Activated CD4-positive, alpha-beta memory T cell treated with anti-CD3 and anti-CD28 coated beads, Interleukin-2, amount 10 ng/mL, durations not matched to agents 7 days and 5 days (primary cell): ENCODE data around the gene AP1G2. TPM values are rescaled to one million over a fixed set of nuclear protein-coding genes. Genes with fewer than 3 reads are reported as not detected.
"Not testable (repeated sequence)": the region's sequence is repeated elsewhere in the genome, so short reads cannot be mapped to it uniquely, and the experiment has no call there.

ENCODE experiments used
- CTCF ChIA-PET: fragments of 350-600 bp; sonication (Branson Sonifier 250); formaldehyde crosslinking; loops from one replicate; lab custom pipeline; 2021; ENCODE audit warnings: antibody characterized with exemption, inconsistent platforms; lab: Charles Lee
- POLR2A ChIA-PET: fragments of 350-600 bp; sonication (Branson Sonifier 250); formaldehyde crosslinking; loops from one replicate; lab custom pipeline; 2021; ENCODE audit warnings: antibody characterized with exemption; lab: Charles Lee
- DNase-seq: peaks from one replicate; pipeline ENCODE4 v3.0.0-alpha.2; 2020
- H3K27ac Mint-ChIP-seq: one replicate; pipeline ENCODE4 v1.8.0; 2021; ENCODE audit warnings: mild to moderate bottlenecking, mixed read lengths
- H3K27me3 Mint-ChIP-seq: one replicate; pipeline ENCODE4 v1.8.0; 2021; ENCODE audit warnings: mixed read lengths
- H3K36me3 Mint-ChIP-seq: one replicate; pipeline ENCODE4 v1.8.0; 2021; ENCODE audit warnings: low read depth, mixed read lengths
- H3K4me1 Mint-ChIP-seq: one replicate; pipeline ENCODE4 v1.8.0; 2021; ENCODE audit warnings: mixed read lengths
- H3K4me3 Mint-ChIP-seq: one replicate; pipeline ENCODE4 v1.8.0; 2021; ENCODE audit warnings: mild to moderate bottlenecking, mixed read lengths
- H3K9me3 Mint-ChIP-seq: one replicate; pipeline ENCODE4 v1.8.0; 2021; ENCODE audit warnings: mixed read lengths
- total RNA-seq, 2 experiments: library from RNA; stranded (reverse); gene quantifications; one replicate each; pipeline ENCODE4 v1.2.3, GENCODE V29; 2021

The AP1G2 gene
- total RNA-seq, 2 experiments from 2014 or later: 263 to 275 TPM

- no peaks in the 10 kb centered on the region for H3K9me3 Mint-ChIP-seq
- POLR2A ChIA-PET: interaction anchor here (1.5 kb wide), 1 partner anchor 21 kb away, joined by 3 read pairs; no protein-coding TSS in a partner anchor
These were observed 21.4 kb upstream of the AP1G2 start for GRCh38 chr14:23588884-23589598.

DNA sequence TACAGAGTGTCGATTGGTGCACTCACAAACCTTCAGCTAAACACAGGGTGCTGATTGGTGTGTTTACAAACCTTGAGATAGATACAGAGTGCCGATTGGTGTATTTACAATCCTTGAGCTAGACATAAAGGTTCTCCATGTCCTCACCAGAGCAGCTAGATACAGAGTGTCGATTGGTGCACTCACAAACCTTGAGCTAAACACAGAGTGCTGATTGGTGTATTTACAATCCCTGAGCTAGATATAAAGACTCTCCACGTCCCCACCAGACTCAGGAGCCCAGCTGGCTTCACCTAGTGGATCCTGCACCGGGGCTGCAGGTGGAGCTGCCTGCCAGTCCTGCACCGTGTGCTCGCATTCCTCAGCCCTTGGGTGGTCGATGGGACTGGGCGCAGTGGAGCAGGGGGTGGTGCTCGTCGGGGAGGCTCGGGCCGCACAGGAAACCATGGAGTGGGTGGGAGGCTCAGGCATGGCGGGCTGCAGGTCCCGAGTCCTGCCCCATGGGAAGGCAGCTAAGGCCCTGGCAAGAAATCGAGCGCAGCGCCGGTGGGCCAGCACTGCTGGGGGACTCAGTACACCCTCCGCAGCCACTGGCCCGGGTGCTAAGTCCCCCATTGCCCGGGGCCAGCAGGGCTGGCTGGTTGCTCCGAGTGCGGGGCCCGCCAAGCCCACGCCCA is 17.1 kb upstream of the AP1G2 start:
- CTCF ChIA-PET, POLR2A ChIA-PET: not testable (repeated sequence)

More at GRCh38 chr14:23588884-23589598, 21.4 kb upstream of the AP1G2 start:
- H3K4me1 Mint-ChIP-seq: peaks cover 2% of the 10 kb centered on the region
- no peak overlapping the region for H3K27ac Mint-ChIP-seq
- CTCF ChIA-PET: interaction anchor here (0.6 to 3.8 kb wide), 23 partner anchors 9 to 364 kb away, joined by 3 to 64 read pairs (median 4); no protein-coding TSS in a partner anchor
- peaks cover 14% of the 10 kb centered on the region for H3K27me3 Mint-ChIP-seq
- DNase-seq: peak; percentile 81
- H3K4me3 Mint-ChIP-seq: no peak overlapping the region
- no peaks in the 10 kb centered on the region for H3K36me3 Mint-ChIP-seq

DNA sequence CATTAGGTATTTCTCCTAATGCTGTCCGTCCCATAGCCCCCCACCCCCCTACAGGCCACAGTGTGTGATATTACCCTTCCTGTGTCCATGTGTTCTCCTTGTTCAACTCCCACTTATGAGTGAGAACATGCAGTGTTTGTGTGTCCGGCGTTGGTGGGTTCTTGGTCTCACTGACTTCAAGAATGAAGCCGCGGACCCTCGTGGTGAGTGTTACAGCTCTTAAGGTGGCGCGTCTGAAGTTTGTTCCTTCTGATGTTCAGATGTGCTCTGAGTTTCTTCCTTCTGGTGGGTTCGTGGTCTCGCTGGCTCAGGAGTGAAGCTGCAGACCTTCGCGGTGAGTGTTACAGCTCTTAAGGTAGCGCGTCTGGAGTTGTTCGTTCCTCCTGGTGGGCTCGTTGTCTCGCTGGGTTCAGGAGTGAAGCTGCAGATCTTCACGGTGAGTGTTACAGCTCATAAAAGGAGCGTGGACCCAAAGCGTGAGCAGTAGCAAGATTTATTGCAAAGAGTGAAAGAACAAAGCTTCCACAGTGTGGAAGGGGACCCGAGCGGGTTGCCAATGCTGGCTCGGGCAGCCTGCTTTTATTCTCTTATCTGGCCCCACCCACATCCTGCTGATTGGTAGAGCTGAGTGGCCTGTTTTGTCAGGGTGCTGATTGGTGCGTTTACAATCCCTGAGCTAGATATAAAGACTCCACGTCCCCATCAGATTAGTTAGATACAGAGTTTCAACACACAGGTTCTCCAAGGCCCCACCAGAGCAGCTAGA is 16.4 kb upstream of the AP1G2 start:
- ChIA-PET CTCF (interaction anchor here (1.2 kb wide), 1 partner anchor 46 kb away, joined by 4 read pairs; no protein-coding TSS in a partner anchor), POLR2A (interaction anchor here (0.9 kb wide), 1 partner anchor 13 kb away, joined by 3 read pairs; no protein-coding TSS in a partner anchor)

More for the DNA sequence above, 17.1 kb upstream of the AP1G2 start:
- not testable (repeated sequence) for H3K36me3 Mint-ChIP-seq, H3K27ac Mint-ChIP-seq, H3K9me3 Mint-ChIP-seq, H3K4me1 Mint-ChIP-seq, H3K4me3 Mint-ChIP-seq, DNase-seq
- peaks cover 27% of the 10 kb centered on the region for H3K27me3 Mint-ChIP-seq

GRCh38 chr14:23582906-23583760 is 15.5 kb upstream of the AP1G2 start:
- CTCF ChIA-PET: interaction anchor here (1.2 kb wide), 1 partner anchor 47 kb away, joined by 4 read pairs; no protein-coding TSS in a partner anchor
- peaks cover 36% of the 10 kb centered on the region for H3K27me3 Mint-ChIP-seq
- POLR2A ChIA-PET: interaction anchor here (0.9 kb wide), 1 partner anchor 13 kb away, joined by 3 read pairs; no protein-coding TSS in a partner anchor

More for the DNA sequence above, 16.4 kb upstream of the AP1G2 start:
- not testable (repeated sequence) for H3K27ac Mint-ChIP-seq, DNase-seq, H3K4me1 Mint-ChIP-seq, H3K36me3 Mint-ChIP-seq, H3K4me3 Mint-ChIP-seq, H3K9me3 Mint-ChIP-seq
- H3K27me3 Mint-ChIP-seq: peaks cover 33% of the 10 kb centered on the region

DNA sequence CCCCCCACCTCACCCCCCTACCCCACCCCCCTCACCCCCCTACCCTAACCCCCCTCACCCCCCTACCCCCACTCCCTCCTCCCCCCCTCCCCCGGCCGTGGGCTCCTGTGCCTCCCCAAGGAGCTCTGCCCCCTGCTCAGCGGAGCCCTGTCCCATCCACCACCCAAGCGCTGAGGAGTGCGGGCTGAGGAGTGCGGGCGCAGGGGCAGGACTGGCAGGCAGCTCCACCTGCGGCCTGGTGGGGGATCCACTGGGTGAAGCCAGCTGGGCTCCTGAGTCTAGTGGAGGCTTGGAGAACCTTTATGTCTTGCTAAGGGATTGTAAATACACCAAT is 13.3 kb upstream of the AP1G2 start:
- Mint-ChIP-seq H3K36me3 (no peaks in the 10 kb centered on the region), H3K27ac (no peak overlapping the region), H3K4me1 (peaks cover 7% of the 10 kb centered on the region), H3K4me3 (no peak overlapping the region), H3K9me3 (no peaks in the 10 kb centered on the region), H3K27me3 (peaks cover 40% of the 10 kb centered on the region)
- ChIA-PET CTCF (no interaction called here), POLR2A (no interaction called here)
- DNase-seq: no peak

More at GRCh38 chr14:23582906-23583760, 15.5 kb upstream of the AP1G2 start:
- no peaks in the 10 kb centered on the region for H3K4me1 Mint-ChIP-seq
- no peaks in the 10 kb centered on the region for H3K36me3 Mint-ChIP-seq
- H3K9me3 Mint-ChIP-seq: no peaks in the 10 kb centered on the region
- H3K4me3 Mint-ChIP-seq: no peak overlapping the region
- no peak overlapping the region for H3K27ac Mint-ChIP-seq
- DNase-seq: no peak

DNA sequence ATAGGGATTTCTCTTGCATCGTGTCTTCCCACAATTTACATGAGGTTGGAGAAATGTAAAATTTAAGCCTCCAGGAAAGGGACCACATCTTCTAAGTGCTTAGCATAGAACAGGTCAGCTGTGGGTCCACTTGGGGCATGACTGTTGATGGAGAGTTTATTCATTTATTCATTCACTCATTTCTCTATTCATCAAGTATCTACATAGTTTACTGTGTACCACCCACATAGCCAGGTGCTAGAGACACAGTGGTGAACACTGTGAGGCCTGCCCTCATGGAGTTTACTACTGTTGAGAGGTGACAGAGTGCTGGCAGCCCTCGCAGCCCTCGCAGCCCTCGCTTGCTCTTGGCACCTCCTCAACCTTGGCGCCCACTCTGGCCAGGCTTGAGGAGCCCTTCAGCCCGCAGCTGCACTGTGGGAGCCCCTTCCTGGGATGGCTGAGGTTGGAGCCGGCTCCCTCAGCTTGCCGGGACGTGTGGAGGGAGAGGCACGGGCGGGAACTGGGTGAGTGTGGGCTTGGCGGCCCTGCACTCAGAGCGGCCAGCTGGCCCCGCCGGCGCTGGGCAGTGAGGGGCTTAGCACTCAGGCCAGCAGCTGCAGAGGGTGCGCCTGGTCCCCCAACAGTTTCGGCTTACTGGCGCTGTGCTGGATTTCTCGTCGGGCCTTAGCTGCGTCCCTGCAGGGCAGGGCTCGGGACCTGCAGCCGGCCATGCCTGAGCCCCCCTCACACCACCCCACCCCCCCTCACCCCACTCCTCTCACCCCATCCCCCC is 12.7 kb upstream of the AP1G2 start:
- peaks cover 8% of the 10 kb centered on the region for H3K4me1 Mint-ChIP-seq
- H3K27ac Mint-ChIP-seq: no peak overlapping the region
- H3K27me3 Mint-ChIP-seq: peaks cover 39% of the 10 kb centered on the region
- no peaks in the 10 kb centered on the region for H3K36me3 Mint-ChIP-seq
- ChIA-PET CTCF (no interaction called here), POLR2A (no interaction called here)
- H3K9me3 Mint-ChIP-seq: no peaks in the 10 kb centered on the region
- no peak overlapping the region for H3K4me3 Mint-ChIP-seq
- no peak for DNase-seq

- Mint-ChIP-seq H3K27me3 (peaks cover 44% of the 10 kb centered on the region), H3K4me3 (no peak overlapping the region), H3K9me3 (no peaks in the 10 kb centered on the region), H3K27ac (no peak overlapping the region), H3K36me3 (no peaks in the 10 kb centered on the region), H3K4me1 (peaks cover 10% of the 10 kb centered on the region)
- ChIA-PET CTCF (no interaction called here), POLR2A (no interaction called here)
- no peak for DNase-seq
These were observed 12.1 kb upstream of the AP1G2 start for GRCh38 chr14:23579739-23580138.

GRCh38 chr14:23579311-23579630 is 11.7 kb upstream of the AP1G2 start:
- ChIA-PET CTCF (no interaction called here), POLR2A (no interaction called here)
- no peak overlapping the region for H3K27ac Mint-ChIP-seq
- H3K36me3 Mint-ChIP-seq: no peaks in the 10 kb centered on the region
- no peaks in the 10 kb centered on the region for H3K9me3 Mint-ChIP-seq
- DNase-seq: no peak
- peaks cover 45% of the 10 kb centered on the region for H3K27me3 Mint-ChIP-seq
- no peak overlapping the region for H3K4me3 Mint-ChIP-seq
- peaks cover 10% of the 10 kb centered on the region for H3K4me1 Mint-ChIP-seq

GRCh38 chr14:23578560-23579310 is 11.1 kb upstream of the AP1G2 start, which contains the start of gene JPH4:
Gene JPH4 (minus strand): TSS chr14:23578790. CDS start chr14:23577453, 1,337 bp downstream.
- H3K4me3 Mint-ChIP-seq: no peak within 1 kb of the TSS
- H3K4me1 Mint-ChIP-seq: peaks cover 12% of the 10 kb centered on the region
- no peaks in the 10 kb centered on the region for H3K36me3 Mint-ChIP-seq
- CTCF ChIA-PET: no interaction called here
- H3K27me3 Mint-ChIP-seq: peaks cover 43% of the 10 kb centered on the region
- DNase-seq: no peak
- POLR2A ChIA-PET: no interaction called here
- H3K27ac Mint-ChIP-seq: no peak within 1 kb of the TSS
- no peaks in the 10 kb centered on the region for H3K9me3 Mint-ChIP-seq

GRCh38 chr14:23577710-23578392 is 10.3 kb upstream of the AP1G2 start:
- Mint-ChIP-seq H3K36me3 (no peaks in the 10 kb centered on the region), H3K4me3 (no peak overlapping the region), H3K27me3 (peaks cover 41% of the 10 kb centered on the region), H3K9me3 (no peaks in the 10 kb centered on the region), H3K4me1 (peaks cover 16% of the 10 kb centered on the region), H3K27ac (no peak overlapping the region)
- DNase-seq: no peak
- ChIA-PET CTCF (no interaction called here), POLR2A (no interaction called here)
